Smooth muscle cell (in vitro differentiated cells): Measurements from ENCODE around the gene RNF215. TPM values are rescaled to one million over a fixed set of nuclear protein-coding genes. Genes with fewer than 3 reads are reported as not detected.

Source experiments
- DNase-seq: peaks from one replicate; lab custom pipeline; 2025; ENCODE audit not compliant: unreplicated experiment; lab: John Stamatoyannopoulos, UW
- H2AFZ ChIP-seq: fragments of 200-600 bp; sonication (generic); 2 replicates; pipeline ENCODE4 v1.6.0; 2016; ENCODE audit warnings: antibody characterized with exemption, low read depth, mild to moderate bottlenecking
- H3F3A ChIP-seq: fragments of 200-600 bp; sonication (generic); 2 replicates; pipeline ENCODE4 v1.6.0; 2017; ENCODE audit warnings: antibody characterized with exemption, low read depth
- H3K27ac ChIP-seq: fragments of 200-600 bp; sonication (generic); 2 replicates; pipeline ENCODE4 v1.5.1; 2016; ENCODE audit warnings: low read depth, mild to moderate bottlenecking
- H3K27me3 ChIP-seq: fragments of 200-600 bp; sonication (generic); 2 replicates; pipeline ENCODE4 v1.6.1; 2016; ENCODE audit warnings: low read depth, mild to moderate bottlenecking
- H3K36me3 ChIP-seq: fragments of 200-600 bp; sonication (generic); 2 replicates; pipeline ENCODE4 v1.5.1; 2016; ENCODE audit warnings: low read depth
- H3K4me1 ChIP-seq: fragments of 200-600 bp; sonication (generic); 2 replicates; pipeline ENCODE4 v1.5.1; 2016; ENCODE audit warnings: low read depth
- H3K4me2 ChIP-seq: fragments of 200-600 bp; sonication (generic); 2 replicates; pipeline ENCODE4 v1.6.0; 2016; ENCODE audit warnings: mild to moderate bottlenecking
- H3K4me3 ChIP-seq: fragments of 200-600 bp; sonication (generic); 2 replicates; pipeline ENCODE4 v1.5.1; 2016; ENCODE audit warnings: mild to moderate bottlenecking
- H3K79me2 ChIP-seq: fragments of 200-600 bp; sonication (generic); 2 replicates; pipeline ENCODE4 v1.6.0; 2016; ENCODE audit warnings: low read depth, mild to moderate bottlenecking
- H3K9ac ChIP-seq: fragments of 200-600 bp; sonication (generic); 2 replicates; pipeline ENCODE4 v1.6.0; 2016; ENCODE audit warnings: low read depth
- H3K9me3 ChIP-seq: fragments of 200-600 bp; sonication (generic); replicated peaks from 2 replicates; pipeline ENCODE4 v1.5.1; 2016; ENCODE audit warnings: low read depth
- H4K20me1 ChIP-seq: fragments of 200-600 bp; sonication (generic); 2 replicates; pipeline ENCODE4 v1.6.0; 2016; ENCODE audit warnings: low read depth
- WGBS: methylation state at CpG from one replicate; pipeline ENCODE4 v1.1.7; 2016; ENCODE audit warnings: low lambda C conversion rate; 5-methylcytosine and 5-hydroxymethylcytosine counted together
- polyA plus RNA-seq: library from polyadenylated mRNA; unstranded; fragments of >200 nt; fragmentation: Nextera tagmentation; extraction: Ambion mirVana; gene quantifications from 2 replicates; pipeline ENCODE4 v1.2.1, GENCODE V29; 2016
- total RNA-seq: library from RNA; depleted of rRNA; stranded (reverse); fragments of >200 nt; gene quantifications from 2 replicates; pipeline ENCODE4 v1.2.3, GENCODE V29; 2014
- TF ChIP-seq, protein P1 (sequence below): fragments of 200-600 bp; sonication (generic); IDR thresholded peaks from 2 replicates; pipeline ENCODE4 v1.5.1; 2017; ENCODE audit warnings: borderline replicate concordance, mild to moderate bottlenecking, antibody characterized with exemption; ENCODE audit not compliant: insufficient read depth, poor library complexity, severe bottlenecking

RNF215 gene
- total and polyA plus RNA-seq, 2 experiments from 2014 or later = 5.9 to 11.6 TPM

GRCh38 chr22:30424534-30425326, 37.5 kb upstream of the RNF215 start:
- peaks cover 23% of the 10 kb centered on the region for H3K4me1 ChIP-seq
- H3F3A ChIP-seq = peaks cover 20% of the 10 kb centered on the region
- peak overlapping the region; percentile 61 for H3K9ac ChIP-seq
- peak overlapping the region; percentile 57 for H3K4me3 ChIP-seq
- peak overlapping the region; percentile 98 for H3K27ac ChIP-seq
- H3K9me3 ChIP-seq = no peaks in the 10 kb centered on the region
- DNase-seq = no peak
- H3K27me3 ChIP-seq = no peaks in the 10 kb centered on the region
- no peaks in the 10 kb centered on the region for H3K36me3 ChIP-seq
- H3K4me2 ChIP-seq = peak overlapping the region; percentile 87
- H3K79me2 ChIP-seq = no peaks in the 10 kb centered on the region
- WGBS = 44% methylated on average over 20 of the region's 20 CpGs
- no peaks in the 10 kb centered on the region for H4K20me1 ChIP-seq
- TF ChIP-seq, protein P1, sequence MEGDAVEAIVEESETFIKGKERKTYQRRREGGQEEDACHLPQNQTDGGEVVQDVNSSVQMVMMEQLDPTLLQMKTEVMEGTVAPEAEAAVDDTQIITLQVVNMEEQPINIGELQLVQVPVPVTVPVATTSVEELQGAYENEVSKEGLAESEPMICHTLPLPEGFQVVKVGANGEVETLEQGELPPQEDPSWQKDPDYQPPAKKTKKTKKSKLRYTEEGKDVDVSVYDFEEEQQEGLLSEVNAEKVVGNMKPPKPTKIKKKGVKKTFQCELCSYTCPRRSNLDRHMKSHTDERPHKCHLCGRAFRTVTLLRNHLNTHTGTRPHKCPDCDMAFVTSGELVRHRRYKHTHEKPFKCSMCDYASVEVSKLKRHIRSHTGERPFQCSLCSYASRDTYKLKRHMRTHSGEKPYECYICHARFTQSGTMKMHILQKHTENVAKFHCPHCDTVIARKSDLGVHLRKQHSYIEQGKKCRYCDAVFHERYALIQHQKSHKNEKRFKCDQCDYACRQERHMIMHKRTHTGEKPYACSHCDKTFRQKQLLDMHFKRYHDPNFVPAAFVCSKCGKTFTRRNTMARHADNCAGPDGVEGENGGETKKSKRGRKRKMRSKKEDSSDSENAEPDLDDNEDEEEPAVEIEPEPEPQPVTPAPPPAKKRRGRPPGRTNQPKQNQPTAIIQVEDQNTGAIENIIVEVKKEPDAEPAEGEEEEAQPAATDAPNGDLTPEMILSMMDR = no peak
- peak overlapping the region; percentile 63 for H2AFZ ChIP-seq

DNA sequence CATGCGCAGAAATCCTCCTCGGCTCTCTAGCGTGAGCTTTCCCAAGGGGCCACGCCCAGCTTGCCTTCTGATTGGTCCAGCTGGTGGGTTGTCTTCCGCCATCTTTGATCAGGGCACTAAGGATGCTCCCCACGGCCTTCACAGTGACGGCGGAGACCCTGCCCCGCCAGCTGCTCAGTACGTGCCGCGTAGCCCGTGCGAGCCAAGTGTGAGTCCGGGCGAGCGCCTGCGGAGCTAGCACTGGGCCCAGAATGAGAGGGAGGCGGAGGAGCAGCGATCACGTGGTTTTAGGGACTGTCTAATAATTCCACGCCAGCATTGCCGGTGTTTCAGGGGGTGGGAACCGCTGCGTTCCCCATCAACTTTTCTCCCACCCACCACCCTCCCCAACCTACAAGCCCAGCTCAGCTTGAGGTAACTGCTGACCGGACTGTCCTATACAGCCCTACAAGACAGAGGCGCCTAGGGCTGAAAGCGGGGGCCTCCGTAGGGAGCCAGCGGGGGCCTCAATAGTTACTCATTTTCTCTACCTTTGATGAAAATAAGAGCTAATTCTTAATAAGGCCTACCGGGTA, 36.8 kb upstream of the RNF215 start:
- H3K4me1 ChIP-seq = peaks cover 23% of the 10 kb centered on the region

DNA sequence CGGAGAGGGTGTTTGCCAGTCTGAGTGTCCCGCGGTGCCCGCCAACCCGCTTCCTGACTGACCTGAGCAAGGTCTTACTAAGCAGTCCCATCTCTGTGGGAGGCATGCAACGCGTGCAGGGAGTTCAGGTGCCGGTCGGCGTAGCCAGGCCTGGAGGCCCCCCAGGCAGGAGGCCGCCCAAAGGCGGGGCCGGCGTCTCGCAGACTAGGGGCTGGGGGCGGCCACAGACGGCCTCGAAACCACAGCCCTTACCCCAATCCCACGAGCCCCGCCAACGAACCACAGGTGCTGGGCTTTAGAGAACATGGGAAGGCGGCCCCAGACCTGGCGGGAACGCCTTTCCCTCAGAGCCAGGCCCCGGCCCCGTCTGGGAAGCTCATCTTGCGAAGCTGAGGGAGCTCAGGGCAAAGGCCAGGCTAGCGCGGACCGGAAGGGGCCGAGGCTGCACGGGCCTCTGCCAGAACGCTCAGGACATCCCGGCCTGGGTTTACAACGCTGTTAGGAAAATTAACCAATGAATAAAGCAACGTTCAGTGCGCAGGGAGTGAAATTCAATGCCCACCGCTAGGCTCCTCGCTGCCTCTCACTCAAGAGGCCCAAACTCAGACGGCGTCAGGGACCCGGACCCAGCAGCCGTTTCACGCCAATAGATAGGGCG, 36.2 kb upstream of the RNF215 start:
- H3K9me3 ChIP-seq = no peaks in the 10 kb centered on the region
- H3K9ac ChIP-seq = peak overlapping the region; percentile 85
- no peaks in the 10 kb centered on the region for H3K36me3 ChIP-seq
- peak overlapping the region; percentile 83 for H3K4me2 ChIP-seq
- peaks cover 20% of the 10 kb centered on the region for H3F3A ChIP-seq
- no peaks in the 10 kb centered on the region for H3K79me2 ChIP-seq
- TF ChIP-seq, protein P1 = no peak
- H3K27ac ChIP-seq = peak overlapping the region; percentile 98
- WGBS = 1% methylated on average over 45 of the region's 45 CpGs
- H3K4me1 ChIP-seq = peaks cover 23% of the 10 kb centered on the region
- no peaks in the 10 kb centered on the region for H4K20me1 ChIP-seq
- H3K27me3 ChIP-seq = no peaks in the 10 kb centered on the region
- peak overlapping the region; percentile 57 for H3K4me3 ChIP-seq
- peak overlapping the region; percentile 29 for H2AFZ ChIP-seq
- peak; percentile 63 for DNase-seq

More for the DNA sequence above, 36.8 kb upstream of the RNF215 start:
- no peaks in the 10 kb centered on the region for H3K9me3 ChIP-seq
- TF ChIP-seq, protein P1 = no peak
- H3K27me3 ChIP-seq = no peaks in the 10 kb centered on the region
- H3K79me2 ChIP-seq = no peaks in the 10 kb centered on the region
- peaks cover 20% of the 10 kb centered on the region for H3F3A ChIP-seq
- H3K9ac ChIP-seq = peak overlapping the region; percentile 85
- peak; percentile 86 for DNase-seq
- 1% methylated on average over 31 of the region's 31 CpGs for WGBS
- peak overlapping the region; percentile 63 for H2AFZ ChIP-seq
- H3K4me3 ChIP-seq = peak overlapping the region; percentile 57
- H3K36me3 ChIP-seq = no peaks in the 10 kb centered on the region
- no peaks in the 10 kb centered on the region for H4K20me1 ChIP-seq
- H3K4me2 ChIP-seq = peak overlapping the region; percentile 87
- H3K27ac ChIP-seq = peak overlapping the region; percentile 98
